WTC11 (cell line): ENCODE results near the gene GBP3. TPM values are rescaled to one million over a fixed set of nuclear protein-coding genes. Genes with fewer than 3 reads are reported as not detected.
"Not testable (repeated sequence)": the region's sequence is repeated elsewhere in the genome, so short reads cannot be mapped to it uniquely, and the experiment has no call there.

Experiments
- ATAC-seq: fragments of 200-7000 bp; cut with Tn5 transposase; 2 replicates; pipeline ENCODE4 v1.10.0; 2021; ENCODE audit warnings: mild to moderate bottlenecking, moderate library complexity
- CTCF ChIA-PET: fragments of 300-600 bp; sonication (Branson Sonifier 250); formaldehyde crosslinking; loops from one replicate; lab custom pipeline; 2021; ENCODE audit warnings: antibody characterized with exemption; lab: Charles Lee
- POLR2A ChIA-PET: fragments of 350-600 bp; sonication (Branson Sonifier 250); formaldehyde crosslinking; loops from one replicate; lab custom pipeline; 2021; ENCODE audit warnings: antibody characterized with exemption; lab: Charles Lee
- DNase-seq: peaks from one replicate; pipeline ENCODE4 v3.0.0; 2021; ENCODE audit warnings: low spot score
- H3K27ac Mint-ChIP-seq: 2 replicates; pipeline ENCODE4 v1.8.0; 2021; ENCODE audit warnings: mixed read lengths
- H3K27me3 Mint-ChIP-seq: 2 replicates; pipeline ENCODE4 v1.8.0; 2021; ENCODE audit warnings: low read depth, mild to moderate bottlenecking, moderate library complexity, mixed read lengths
- H3K36me3 Mint-ChIP-seq: 2 replicates; pipeline ENCODE4 v1.8.0; 2021; ENCODE audit warnings: mixed read lengths
- H3K4me1 Mint-ChIP-seq: 2 replicates; pipeline ENCODE4 v1.8.0; 2022; ENCODE audit warnings: mixed read lengths
- H3K4me3 Mint-ChIP-seq: 2 replicates; pipeline ENCODE4 v1.8.0; 2021; ENCODE audit warnings: mild to moderate bottlenecking, moderate library complexity, mixed read lengths
- H3K9me3 Mint-ChIP-seq: 2 replicates; pipeline ENCODE4 v1.8.0; 2021; ENCODE audit warnings: mixed read lengths
- AR ChIP-seq: fragments of 250-450 bp; sonication (Bioruptor Pico); IDR thresholded peaks from 2 replicates; pipeline ENCODE4 v1.9.0; 2021; ENCODE audit warnings: mild to moderate bottlenecking
- ATF2 ChIP-seq: sonication (generic); formaldehyde crosslinking; IDR thresholded peaks from 2 replicates; pipeline ENCODE4 v1.8.1; 2022; ENCODE audit warnings: low read depth, missing genetic modification reagents, borderline replicate concordance
- ATF3 ChIP-seq: sonication (generic); formaldehyde crosslinking; conservative IDR thresholded peaks from 2 replicates; pipeline ENCODE4 v1.8.1; 2022; ENCODE audit warnings: mild to moderate bottlenecking, missing genetic modification reagents
- CBFB ChIP-seq: sonication (generic); formaldehyde crosslinking; IDR thresholded peaks from 2 replicates; pipeline ENCODE4 v1.8.1; 2022; ENCODE audit warnings: mild to moderate bottlenecking, low read depth, missing genetic modification reagents
- ELF4 ChIP-seq: sonication (generic); formaldehyde crosslinking; IDR thresholded peaks from 2 replicates; pipeline ENCODE4 v1.8.1; 2022; ENCODE audit warnings: low read depth, mild to moderate bottlenecking, moderate library complexity, missing genetic modification reagents
- EMX1 ChIP-seq: fragments of 250-450 bp; sonication (Bioruptor Pico); IDR thresholded peaks from 2 replicates; pipeline ENCODE4 v1.8.0; 2021; ENCODE audit warnings: mild to moderate bottlenecking
- GRHL2 ChIP-seq: fragments of 250-450 bp; sonication (Bioruptor Pico); IDR thresholded peaks from 2 replicates; pipeline ENCODE4 v1.8.0; 2022; ENCODE audit warnings: mild to moderate bottlenecking, moderate library complexity; ENCODE audit not compliant: insufficient replicate concordance, severe bottlenecking
- HMGA2 ChIP-seq: fragments of 250-450 bp; sonication (Bioruptor Pico); IDR thresholded peaks from 2 replicates; pipeline ENCODE4 v1.4.0; 2021; ENCODE audit warnings: mild to moderate bottlenecking, moderate library complexity
- OVOL2 ChIP-seq: fragments of 250-450 bp; sonication (Bioruptor Pico); IDR thresholded peaks from 2 replicates; pipeline ENCODE4 v1.9.0; 2021; ENCODE audit warnings: mild to moderate bottlenecking, borderline replicate concordance
- SOX15 ChIP-seq: fragments of 250-450 bp; sonication (Bioruptor Pico); IDR thresholded peaks from 2 replicates; pipeline ENCODE4 v1.9.0; 2021; ENCODE audit warnings: mild to moderate bottlenecking
- ZNF423 ChIP-seq: fragments of 250-450 bp; sonication (Bioruptor Pico); IDR thresholded peaks from 2 replicates; pipeline ENCODE4 v2.1.2; 2022; ENCODE audit warnings: mild to moderate bottlenecking, moderate library complexity
- ZNF671 ChIP-seq: fragments of 250-450 bp; sonication (Bioruptor Pico); IDR thresholded peaks from 2 replicates; pipeline ENCODE4 v1.8.0; 2021; ENCODE audit warnings: mild to moderate bottlenecking
- total RNA-seq: library from RNA; stranded (reverse); gene quantifications from 3 replicates; pipeline ENCODE4 v1.2.3, GENCODE V29; 2021
- TF ChIP-seq, protein P1 (sequence below): fragments of 250-450 bp; sonication (Bioruptor Pico); IDR thresholded peaks from 2 replicates; pipeline ENCODE4 v1.8.0; 2021; ENCODE audit warnings: mild to moderate bottlenecking
- TF ChIP-seq, protein P2 (sequence below): sonication (generic); formaldehyde crosslinking; IDR thresholded peaks from 2 replicates; pipeline ENCODE4 v1.8.0; 2022; ENCODE audit warnings: missing genetic modification reagents
- TF ChIP-seq, protein P3 (sequence below): sonication (generic); formaldehyde crosslinking; IDR thresholded peaks from 2 replicates; pipeline ENCODE4 v1.8.0; 2022; ENCODE audit warnings: mild to moderate bottlenecking, missing genetic modification reagents

GBP3 gene
- total RNA-seq, 1 experiment from 2014 or later = not detected

DNA sequence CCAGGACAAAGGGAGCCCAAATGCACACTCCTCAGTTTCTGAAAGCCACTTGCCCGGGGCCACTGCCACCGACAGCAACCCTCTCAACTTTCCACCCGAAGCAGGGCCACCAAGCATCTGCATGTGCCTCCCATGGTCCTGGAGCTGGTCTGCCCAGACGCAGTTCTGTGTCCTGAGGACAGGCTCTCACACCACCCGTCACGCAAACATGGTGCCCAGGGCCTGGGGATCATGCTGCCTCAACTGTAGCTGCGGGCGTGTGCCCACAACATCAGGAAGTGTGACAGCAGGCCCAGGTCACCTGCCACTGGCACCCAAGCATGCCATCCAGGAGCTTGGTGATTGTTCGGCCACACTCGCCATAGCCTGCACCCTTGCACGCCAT lies 28.0 kb upstream of the GBP3 start (continued):
- TF ChIP-seq, protein P1, sequence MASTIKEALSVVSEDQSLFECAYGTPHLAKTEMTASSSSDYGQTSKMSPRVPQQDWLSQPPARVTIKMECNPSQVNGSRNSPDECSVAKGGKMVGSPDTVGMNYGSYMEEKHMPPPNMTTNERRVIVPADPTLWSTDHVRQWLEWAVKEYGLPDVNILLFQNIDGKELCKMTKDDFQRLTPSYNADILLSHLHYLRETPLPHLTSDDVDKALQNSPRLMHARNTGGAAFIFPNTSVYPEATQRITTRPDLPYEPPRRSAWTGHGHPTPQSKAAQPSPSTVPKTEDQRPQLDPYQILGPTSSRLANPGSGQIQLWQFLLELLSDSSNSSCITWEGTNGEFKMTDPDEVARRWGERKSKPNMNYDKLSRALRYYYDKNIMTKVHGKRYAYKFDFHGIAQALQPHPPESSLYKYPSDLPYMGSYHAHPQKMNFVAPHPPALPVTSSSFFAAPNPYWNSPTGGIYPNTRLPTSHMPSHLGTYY = no peak
- TF ChIP-seq ZNF671 (CRISPR knock-in tag) (no peak), ATF2 (CRISPR knock-in tag) (no peak), HMGA2 (no peak)
- TF ChIP-seq, protein P2, sequence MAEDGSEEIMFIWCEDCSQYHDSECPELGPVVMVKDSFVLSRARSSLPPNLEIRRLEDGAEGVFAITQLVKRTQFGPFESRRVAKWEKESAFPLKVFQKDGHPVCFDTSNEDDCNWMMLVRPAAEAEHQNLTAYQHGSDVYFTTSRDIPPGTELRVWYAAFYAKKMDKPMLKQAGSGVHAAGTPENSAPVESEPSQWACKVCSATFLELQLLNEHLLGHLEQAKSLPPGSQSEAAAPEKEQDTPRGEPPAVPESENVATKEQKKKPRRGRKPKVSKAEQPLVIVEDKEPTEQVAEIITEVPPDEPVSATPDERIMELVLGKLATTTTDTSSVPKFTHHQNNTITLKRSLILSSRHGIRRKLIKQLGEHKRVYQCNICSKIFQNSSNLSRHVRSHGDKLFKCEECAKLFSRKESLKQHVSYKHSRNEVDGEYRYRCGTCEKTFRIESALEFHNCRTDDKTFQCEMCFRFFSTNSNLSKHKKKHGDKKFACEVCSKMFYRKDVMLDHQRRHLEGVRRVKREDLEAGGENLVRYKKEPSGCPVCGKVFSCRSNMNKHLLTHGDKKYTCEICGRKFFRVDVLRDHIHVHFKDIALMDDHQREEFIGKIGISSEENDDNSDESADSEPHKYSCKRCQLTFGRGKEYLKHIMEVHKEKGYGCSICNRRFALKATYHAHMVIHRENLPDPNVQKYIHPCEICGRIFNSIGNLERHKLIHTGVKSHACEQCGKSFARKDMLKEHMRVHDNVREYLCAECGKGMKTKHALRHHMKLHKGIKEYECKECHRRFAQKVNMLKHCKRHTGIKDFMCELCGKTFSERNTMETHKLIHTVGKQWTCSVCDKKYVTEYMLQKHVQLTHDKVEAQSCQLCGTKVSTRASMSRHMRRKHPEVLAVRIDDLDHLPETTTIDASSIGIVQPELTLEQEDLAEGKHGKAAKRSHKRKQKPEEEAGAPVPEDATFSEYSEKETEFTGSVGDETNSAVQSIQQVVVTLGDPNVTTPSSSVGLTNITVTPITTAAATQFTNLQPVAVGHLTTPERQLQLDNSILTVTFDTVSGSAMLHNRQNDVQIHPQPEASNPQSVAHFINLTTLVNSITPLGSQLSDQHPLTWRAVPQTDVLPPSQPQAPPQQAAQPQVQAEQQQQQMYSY = no peak

DNA sequence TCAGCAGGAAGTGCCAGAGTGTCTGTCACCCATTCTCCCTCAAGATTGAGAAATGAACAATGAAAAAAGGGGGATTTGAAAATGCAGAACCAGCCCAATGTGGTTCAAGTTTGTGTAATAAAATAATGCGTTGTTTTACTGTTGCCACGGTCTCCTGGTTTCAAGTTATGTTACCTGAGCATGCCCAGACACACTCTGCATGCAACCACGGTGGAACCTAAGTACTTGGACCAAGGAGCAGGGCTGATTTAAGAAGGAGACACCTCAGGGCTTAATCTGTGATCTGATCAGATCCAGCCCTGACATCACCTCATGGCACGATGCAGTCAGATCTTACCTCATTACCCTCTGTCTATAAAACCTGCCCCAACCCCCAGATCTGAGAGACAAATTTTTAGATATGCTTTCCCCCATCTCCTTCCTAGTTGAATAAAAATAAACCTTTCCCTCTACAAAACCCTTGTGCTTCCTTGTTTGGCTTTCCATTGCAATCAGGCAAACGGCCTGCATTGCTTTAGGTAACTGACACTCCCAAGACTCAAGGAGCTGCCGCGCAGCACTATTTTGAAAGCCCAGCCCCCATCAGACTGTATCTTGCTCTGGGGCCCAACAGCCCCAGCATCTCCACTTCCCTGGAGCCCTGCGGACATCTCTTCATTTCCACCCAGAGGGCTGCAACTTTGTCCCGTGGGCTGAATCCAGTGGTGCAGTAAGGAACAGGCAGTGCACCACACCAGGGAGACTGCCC lies 27.4 kb upstream of the GBP3 start:
- not testable (repeated sequence) for H3K9me3 Mint-ChIP-seq, H3K27ac Mint-ChIP-seq

DNA sequence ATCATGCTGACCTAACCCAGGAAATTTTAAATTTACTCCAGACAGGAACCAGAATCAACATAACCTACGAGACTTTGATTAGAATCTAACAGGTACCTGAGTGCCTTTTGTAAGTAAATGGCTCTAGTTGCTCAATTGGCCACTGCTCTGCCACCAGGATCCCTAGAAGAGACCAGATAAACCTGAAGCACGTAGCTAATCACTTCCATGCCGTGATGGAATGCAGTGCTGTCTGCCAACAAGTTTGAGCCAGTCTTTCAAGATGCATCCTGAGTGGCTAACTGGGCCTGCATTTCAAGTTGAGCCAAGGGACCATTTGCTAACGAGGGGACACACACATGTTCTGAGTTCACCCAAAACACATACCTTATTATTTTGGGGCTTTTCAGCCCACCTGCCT lies 26.5 kb upstream of the GBP3 start:
- POLR2A ChIA-PET, H3K27ac Mint-ChIP-seq, DNase-seq, H3K9me3 Mint-ChIP-seq, H3K27me3 Mint-ChIP-seq, CTCF ChIA-PET, H3K36me3 Mint-ChIP-seq, H3K4me1 Mint-ChIP-seq, H3K4me3 Mint-ChIP-seq: not testable (repeated sequence)
- peak; percentile 75 for ATAC-seq

More for the DNA sequence above, 27.4 kb upstream of the GBP3 start:
- POLR2A ChIA-PET, H3K27me3 Mint-ChIP-seq, DNase-seq, H3K36me3 Mint-ChIP-seq, H3K4me3 Mint-ChIP-seq, ATAC-seq, CTCF ChIA-PET, H3K4me1 Mint-ChIP-seq: not testable (repeated sequence)

DNA sequence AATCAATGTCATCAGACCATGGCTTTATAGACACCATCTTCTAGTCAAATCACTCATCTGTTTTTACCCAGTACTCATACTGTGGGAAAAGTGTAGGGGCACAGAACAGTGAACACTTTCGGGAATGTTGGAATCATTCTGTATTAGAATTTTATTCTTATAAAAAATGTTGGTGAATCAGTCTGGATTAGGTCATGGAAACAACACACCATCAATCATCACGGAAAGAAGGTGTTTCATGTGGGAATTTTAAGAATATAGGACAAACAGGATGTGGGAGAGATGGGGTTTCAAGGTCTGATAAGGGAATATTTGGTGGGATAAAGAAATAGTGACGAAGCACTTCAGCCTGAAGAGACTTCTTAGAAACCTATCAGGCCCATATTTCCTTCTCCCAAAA lies 25.1 kb upstream of the GBP3 start:
- H3K36me3 Mint-ChIP-seq = no peaks in the 10 kb centered on the region
- no peak for ATAC-seq
- no peak overlapping the region for H3K4me3 Mint-ChIP-seq
- no peak for DNase-seq
- H3K27ac Mint-ChIP-seq = no peak overlapping the region
- ChIA-PET POLR2A (no interaction called here), CTCF (interaction anchor here (1.3 kb wide), 1 partner anchor 38 kb away, joined by 5 read pairs; no protein-coding TSS in a partner anchor)
- no peaks in the 10 kb centered on the region; the same call in 1 of the 2 replicates for H3K27me3 Mint-ChIP-seq
- peaks cover 3% of the 10 kb centered on the region; the same call in 1 of the 2 replicates for H3K9me3 Mint-ChIP-seq
- no peaks in the 10 kb centered on the region for H3K4me1 Mint-ChIP-seq
- no peak for TF ChIP-seq CBFB (CRISPR knock-in tag)
- TF ChIP-seq GRHL2 (CRISPR knock-in tag) = no peak
- TF ChIP-seq ELF4 (CRISPR knock-in tag) = no peak
- TF ChIP-seq ZNF423 (CRISPR knock-in tag) = no peak
- no peak for TF ChIP-seq AR
- no peak for TF ChIP-seq OVOL2 (CRISPR knock-in tag)
- no peak for TF ChIP-seq ATF3
- TF ChIP-seq, protein P3, sequence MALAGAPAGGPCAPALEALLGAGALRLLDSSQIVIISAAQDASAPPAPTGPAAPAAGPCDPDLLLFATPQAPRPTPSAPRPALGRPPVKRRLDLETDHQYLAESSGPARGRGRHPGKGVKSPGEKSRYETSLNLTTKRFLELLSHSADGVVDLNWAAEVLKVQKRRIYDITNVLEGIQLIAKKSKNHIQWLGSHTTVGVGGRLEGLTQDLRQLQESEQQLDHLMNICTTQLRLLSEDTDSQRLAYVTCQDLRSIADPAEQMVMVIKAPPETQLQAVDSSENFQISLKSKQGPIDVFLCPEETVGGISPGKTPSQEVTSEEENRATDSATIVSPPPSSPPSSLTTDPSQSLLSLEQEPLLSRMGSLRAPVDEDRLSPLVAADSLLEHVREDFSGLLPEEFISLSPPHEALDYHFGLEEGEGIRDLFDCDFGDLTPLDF (CRISPR knock-in tag) = no peak
- TF ChIP-seq EMX1 (CRISPR knock-in tag) = no peak
- TF ChIP-seq SOX15 (CRISPR knock-in tag) = no peak
